ENCODE measurements around the gene INTU.

The INTU gene

DNA sequence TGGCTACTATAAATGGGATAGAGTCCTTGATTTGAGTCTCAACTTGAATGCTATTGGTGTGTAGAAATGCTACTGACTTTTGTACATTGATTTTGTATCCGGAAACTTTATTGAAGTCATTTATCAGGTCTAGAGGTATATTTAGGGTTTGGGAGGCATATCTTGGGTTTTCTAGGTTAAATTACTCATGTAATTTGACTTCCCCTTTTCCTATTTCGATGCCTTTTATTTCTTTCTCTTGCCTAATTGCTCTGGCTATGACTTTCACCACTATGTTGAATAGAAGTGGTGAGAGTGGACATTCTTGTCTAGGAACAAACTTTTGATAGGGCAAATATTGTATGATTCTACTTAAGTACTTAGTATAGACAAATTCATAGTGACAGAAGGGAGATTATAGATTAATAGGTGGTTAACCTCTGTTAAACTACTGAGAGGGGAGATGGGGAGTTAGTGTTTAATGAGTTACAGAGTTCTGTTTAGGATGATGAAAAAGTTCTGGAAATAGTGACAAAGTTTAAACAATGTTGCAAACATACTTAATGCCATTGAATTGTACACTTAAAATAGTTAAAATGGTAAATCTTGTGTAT lies 126.6 kb downstream of the INTU start:
- DNase-seq, result no peak

DNA sequence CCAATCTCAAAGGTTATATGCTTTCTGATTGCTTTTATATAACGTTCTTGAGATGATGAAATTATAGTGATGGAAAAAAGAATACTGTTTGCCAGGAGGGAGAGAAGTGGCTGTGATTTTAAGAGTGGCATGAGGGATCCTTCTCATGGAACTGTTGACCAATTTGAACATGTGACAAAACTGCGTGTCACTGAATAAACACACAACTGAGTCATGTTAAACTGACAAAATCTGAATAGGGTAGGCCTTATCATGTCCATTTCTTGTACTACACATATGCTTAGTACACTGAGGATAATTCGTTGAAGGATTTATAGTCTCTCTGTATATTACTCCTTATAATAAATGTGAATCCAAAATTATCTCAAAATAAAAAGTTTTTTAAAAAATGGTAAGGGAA lies 127.1 kb downstream of the INTU start:
- DNase-seq, result no peak

DNA sequence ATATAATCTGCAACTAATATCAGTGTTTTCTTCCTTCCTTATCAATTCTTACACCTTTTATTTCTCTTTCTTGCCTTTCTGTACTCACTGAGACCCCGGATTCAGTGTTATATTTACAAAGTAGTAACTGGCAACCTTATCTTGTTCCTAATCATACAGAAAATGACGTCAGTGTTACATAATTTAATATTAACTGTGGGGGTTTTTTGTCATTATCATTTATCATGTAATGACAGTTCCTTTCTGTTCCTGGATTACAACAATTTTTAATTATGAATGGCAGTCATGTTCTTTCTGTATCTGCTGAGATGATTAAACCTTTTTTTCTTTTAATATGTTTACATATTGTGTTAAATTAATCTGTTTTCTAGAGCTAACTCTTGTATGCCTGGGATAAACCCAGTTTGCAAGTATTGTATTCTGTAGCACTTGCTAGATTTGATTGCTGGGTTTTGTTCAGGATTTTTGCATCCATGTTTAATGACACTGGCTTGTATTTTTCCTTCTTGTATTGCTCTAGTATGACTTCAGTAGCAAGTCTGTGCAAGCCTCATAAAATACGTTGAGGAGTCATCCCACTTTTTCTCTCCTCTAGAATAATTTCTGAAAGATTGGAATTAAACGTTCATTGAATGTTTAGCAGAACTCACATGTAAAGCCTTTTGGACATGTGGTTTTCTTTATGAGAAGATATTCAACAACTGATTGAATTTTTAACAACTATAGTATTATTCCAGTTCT lies 138.9 kb downstream of the INTU start:
- DNase-seq, result no peak

DNA sequence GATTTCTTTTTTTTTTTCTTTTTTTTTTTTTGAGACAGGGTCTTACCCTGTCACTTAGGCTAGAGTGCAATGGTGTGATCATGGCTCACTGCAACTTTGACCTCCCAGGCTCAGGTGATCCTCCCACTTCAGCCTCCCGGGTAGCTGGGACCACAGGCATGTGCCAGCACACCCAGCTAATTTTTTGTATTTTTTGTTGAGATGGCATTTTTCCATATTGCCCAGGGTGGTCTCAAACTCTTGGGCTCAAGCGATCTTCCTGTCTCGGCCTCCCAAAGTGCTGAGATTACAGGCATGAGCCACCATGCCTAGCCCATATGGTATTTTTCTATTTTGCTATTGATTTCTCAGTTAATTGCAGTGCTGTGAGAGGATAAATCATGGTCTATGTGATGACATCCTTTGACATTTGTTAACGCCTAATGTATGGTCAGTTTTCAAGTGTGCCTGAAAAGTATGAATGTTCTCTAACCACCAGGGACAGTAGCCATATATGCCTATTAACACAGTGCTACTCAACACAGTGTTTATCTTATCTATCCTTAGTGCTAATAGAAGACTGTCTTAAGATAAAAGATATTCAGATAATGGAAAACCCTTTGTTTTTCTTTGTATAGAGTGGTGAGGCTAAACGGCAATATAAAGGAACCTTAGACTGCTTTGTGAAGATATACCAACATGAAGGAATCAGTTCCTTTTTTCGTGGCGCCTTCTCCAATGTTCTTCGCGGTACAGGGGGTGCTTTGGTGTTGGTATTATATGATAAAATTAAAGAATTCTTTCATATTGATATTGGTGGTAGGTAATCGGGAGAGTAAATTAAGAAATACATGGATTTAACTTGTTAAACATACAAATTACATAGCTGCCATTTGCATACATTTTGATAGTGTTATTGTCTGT lies 140.3 kb downstream of the INTU start:
- no peak for DNase-seq

DNA sequence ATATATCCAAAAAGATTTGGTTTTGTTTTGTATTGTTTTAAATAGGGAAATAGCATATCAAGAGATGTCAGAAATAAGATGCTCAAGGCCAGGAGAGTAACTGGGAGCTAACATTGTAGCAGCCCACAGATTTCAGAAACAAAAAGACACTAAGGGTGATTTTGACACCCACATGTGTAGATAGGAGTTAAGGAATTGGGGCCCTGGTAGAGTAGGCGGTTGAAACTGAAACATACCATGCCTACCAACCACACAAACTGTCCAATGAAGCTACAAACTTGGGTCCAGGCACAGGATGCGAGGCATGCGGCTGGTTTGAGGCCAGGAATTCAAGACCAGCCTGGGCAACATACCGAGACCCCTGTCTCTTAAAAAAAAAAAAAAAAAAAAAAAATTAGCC lies 143.1 kb downstream of the INTU start:
- no peak for DNase-seq

Measured in stimulated activated CD4-positive, alpha-beta T cell treated with anti-CD3 and anti-CD28 coated beads, Interleukin-1b, Interleukin-23, amount 100 ng/mL, for 48 hours (primary cell).